Stimulated activated CD4-positive, alpha-beta T cell treated with anti-CD3 and anti-CD28 coated beads, Interleukin-12 subunit alpha, Interleukin-12 subunit beta, amount 100 ng/mL, for 4 hours (primary cell): ENCODE results near the gene ZNF488.

ENCODE experiments used
- DNase-seq: peaks from one replicate; pipeline ENCODE4 v3.0.0-alpha.2; 2020

The ZNF488 gene

GRCh38 chr10:47326927-47327330 is 57.2 kb downstream of the ZNF488 start:
- no peak for DNase-seq

- no peak for DNase-seq
Observed at GRCh38 chr10:47326306-47326926, 57.7 kb downstream of the ZNF488 start.

- DNase-seq = no peak
Observed at GRCh38 chr10:47325303-47326291, 58.5 kb downstream of the ZNF488 start.

GRCh38 chr10:47323636-47324296 is 60.3 kb downstream of the ZNF488 start:
- no peak for DNase-seq

- no peak for DNase-seq
Observed at GRCh38 chr10:47323087-47323486, 61.0 kb downstream of the ZNF488 start.

GRCh38 chr10:47322300-47323061 is 61.6 kb downstream of the ZNF488 start, which contains the start of gene GDF2:
Gene GDF2 (plus strand): TSS chr10:47322454. CDS start chr10:47322669, 215 bp downstream.
- DNase-seq = no peak

- DNase-seq = no peak
Observed at GRCh38 chr10:47321521-47322195, 62.4 kb downstream of the ZNF488 start.

- DNase-seq = no peak
Observed at GRCh38 chr10:47320812-47321211, 63.3 kb downstream of the ZNF488 start.

- no peak for DNase-seq
Observed at GRCh38 chr10:47319784-47320183, 64.3 kb downstream of the ZNF488 start.

- DNase-seq = no peak
Observed at GRCh38 chr10:47318706-47319105, 65.4 kb downstream of the ZNF488 start.

- DNase-seq = no peak
Observed at GRCh38 chr10:47317251-47317650, 66.8 kb downstream of the ZNF488 start.

GRCh38 chr10:47316131-47316530 is 68.0 kb downstream of the ZNF488 start:
- DNase-seq = no peak
